Stomach (tissue), 9 donors: ENCODE data around the gene NAGPA. TPM values are rescaled to one million over a fixed set of nuclear protein-coding genes. Genes with fewer than 3 reads are reported as not detected.

Experiments
- DNase-seq, 2 donors: peaks; one replicate each; pipeline versions ENCODE4 v3.0.0 to v3.0.0-alpha.2; 2013 to 2019
- H3K27ac ChIP-seq, 5 donors: fragments of 200-600 bp in 4 of 5; sonication (generic) in 4 of 5; one replicate each; pipeline ENCODE4 v1.5.1; 2013 to 2019; ENCODE audit warnings: mild to moderate bottlenecking in 1 of 5, moderate library complexity in 1 of 5
- H3K27me3 ChIP-seq, 3 donors: fragments of 200-600 bp; sonication (generic); one replicate each; pipeline ENCODE4 v1.5.1; 2017 to 2019; ENCODE audit warnings: mixed run types in 1 of 3
- H3K36me3 ChIP-seq, 4 donors: fragments of 200-600 bp; sonication (generic); 1 replicate in 3 of 4; 2 replicates in 1 of 4; pipeline ENCODE4 v1.5.1; 2016 to 2019
- H3K4me1 ChIP-seq, 4 donors: fragments of 200-600 bp; sonication (generic); one replicate each; pipeline ENCODE4 v1.5.1; 2016 to 2019
- H3K4me3 ChIP-seq, 4 donors: fragments of 200-600 bp; sonication (generic) in 3 of 4; one replicate each; pipeline ENCODE4 v1.5.1; 2016 to 2019; ENCODE audit warnings: mild to moderate bottlenecking in 1 of 4
- H3K9me3 ChIP-seq, 4 donors: fragments of 200-600 bp; sonication (generic); one replicate each; pipeline ENCODE4 v1.5.1; 2016 to 2019
- CTCF ChIP-seq, 7 experiments: fragments of 450-650 bp in 4 of 7; fragments of 200-600 bp in 3 of 7; sonication (generic) in 3 of 7; IDR thresholded peaks; one replicate each; pipeline ENCODE4 v1.5.1; 2016 to 2019; ENCODE audit warnings: antibody characterized with exemption in 7 of 7, control low read depth in 2 of 7, mild to moderate bottlenecking in 1 of 7
- EP300 ChIP-seq: sonication (generic); formaldehyde crosslinking; IDR thresholded peaks from one replicate; pipeline ENCODE4 v1.6.1; 2017; ENCODE audit warnings: antibody characterized with exemption
- POLR2A ChIP-seq, 4 donors: fragments of 450-650 bp; IDR thresholded peaks; one replicate each; pipeline ENCODE4 v1.6.1; 2016; ENCODE audit warnings: antibody characterized with exemption in 4 of 4, control low read depth in 2 of 4, mild to moderate bottlenecking in 1 of 4, moderate library complexity in 1 of 4
- POLR2AphosphoS5 ChIP-seq, 3 donors: sonication (generic); formaldehyde crosslinking; IDR thresholded peaks; one replicate each; pipeline ENCODE4 v1.6.1; 2016; ENCODE audit warnings: antibody characterized with exemption in 3 of 3
- WGBS, 5 donors: extraction: QIAGEN DNeasy Blood & Tissue Kit in 3 of 5; methylation state at CpG; one replicate each; pipeline versions ENCODE4 v1.1.5 to v1.1.7; 2013 to 2018; 5-methylcytosine and 5-hydroxymethylcytosine counted together
- intact Hi-C: fragments of 100-400 bp; cut with DNase I; formaldehyde crosslinking; loops from one replicate; pipeline ENCODE4 v1.15.1; 2023; ENCODE audit warnings: low total_unique reads
- polyA plus RNA-seq, 3 donors: library from polyadenylated mRNA; stranded (reverse); fragments of 200-250 nt; gene quantifications; one replicate each; pipeline ENCODE4 v1.2.3, GENCODE V29; 2013
- total RNA-seq, 5 donors: library from RNA; depleted of rRNA; stranded (reverse); fragments of >200 nt; gene quantifications; one replicate each; pipeline versions ENCODE4 v1.1.0 to v1.2.3, GENCODE V29; 2014 to 2016
- donor health status: healthy with polysubstance abuse.
- donor health status: Bipolar disorder and iron deficiency.
- donor health status: healthy.

The NAGPA gene
- total and polyA plus RNA-seq, 8 donors = 10.0 to 139 (median 24.2) TPM

GRCh38 chr16:5010576-5011329 lies 23.0 kb downstream of the NAGPA start:
- no peaks in the 10 kb centered on the region for H3K36me3 ChIP-seq
- H3K9me3 ChIP-seq = no peaks in the 10 kb centered on the region
- no peak overlapping the region for H3K27ac ChIP-seq
- H3K4me1 ChIP-seq = no peaks in the 10 kb centered on the region
- no peak overlapping the region for H3K4me3 ChIP-seq
- 50 to 63% (median 61%) methylated on average over 14 to 15 of the region's 15 CpGs for WGBS, 5 donors
- intact Hi-C loops = no loop called here
- no peak for DNase-seq
- TF ChIP-seq EP300 (no peak), POLR2A (IDR thresholded peaks at IDR 0.05) (no peak), POLR2AphosphoS5 (IDR thresholded peaks at IDR 0.05) (no peak), CTCF (IDR thresholded peaks at IDR 0.05) (no peak)
- H3K27me3 ChIP-seq = peaks cover 0 to 9% (median 0%) of the 10 kb centered on the region in 3 donors

GRCh38 chr16:5008311-5008731 lies 25.4 kb downstream of the NAGPA start:
- TF ChIP-seq POLR2A (IDR thresholded peaks at IDR 0.05) (no peak), EP300 (no peak), POLR2AphosphoS5 (IDR thresholded peaks at IDR 0.05) (no peak), CTCF (IDR thresholded peaks at IDR 0.05) (no peak)
- no peak overlapping the region for H3K27ac ChIP-seq
- H3K27me3 ChIP-seq = peaks cover 0 to 16% (median 0%) of the 10 kb centered on the region in 3 donors
- H3K4me1 ChIP-seq = no peaks in the 10 kb centered on the region
- H3K4me3 ChIP-seq = no peak overlapping the region
- intact Hi-C loops = no loop called here
- H3K36me3 ChIP-seq = no peaks in the 10 kb centered on the region
- WGBS, 5 donors = 80 to 93% (median 89%) methylated on average over 14 to 18 of the region's 18 CpGs
- no peaks in the 10 kb centered on the region for H3K9me3 ChIP-seq
- DNase-seq = no peak

- intact Hi-C loops = no loop called here
- Histone ChIP-seq H3K4me3 (no peak overlapping the region), H3K9me3 (no peaks in the 10 kb centered on the region), H3K27me3 (peaks cover 0 to 22% (median 0%) of the 10 kb centered on the region in 3 donors), H3K36me3 (no peaks in the 10 kb centered on the region), H3K27ac (no peak overlapping the region), H3K4me1 (no peaks in the 10 kb centered on the region)
- DNase-seq = no peak
- no peak for TF ChIP-seq POLR2A (IDR thresholded peaks at IDR 0.05)
- no peak for TF ChIP-seq CTCF (IDR thresholded peaks at IDR 0.05)
- no peak for TF ChIP-seq POLR2AphosphoS5 (IDR thresholded peaks at IDR 0.05)
- TF ChIP-seq EP300 = no peak
- WGBS, 5 donors = 82 to 92% (median 89%) methylated on average over 10 of the region's 10 CpGs
Measured at GRCh38 chr16:5007256-5007655, 26.5 kb downstream of the NAGPA start.

GRCh38 chr16:5006348-5007193 lies 27.2 kb downstream of the NAGPA start:
- intact Hi-C loops = no loop called here
- H3K4me1 ChIP-seq = no peaks in the 10 kb centered on the region
- no peaks in the 10 kb centered on the region for H3K36me3 ChIP-seq
- H3K9me3 ChIP-seq = no peaks in the 10 kb centered on the region
- peaks cover 0 to 22% (median 0%) of the 10 kb centered on the region in 3 donors for H3K27me3 ChIP-seq
- WGBS, 5 donors = 70 to 86% (median 84%) methylated on average over 13 to 22 of the region's 22 CpGs
- H3K27ac ChIP-seq = no peak overlapping the region
- no peak for TF ChIP-seq POLR2AphosphoS5 (IDR thresholded peaks at IDR 0.05)
- no peak for TF ChIP-seq POLR2A (IDR thresholded peaks at IDR 0.05)
- DNase-seq = no peak
- H3K4me3 ChIP-seq = no peak overlapping the region
